DND-41 (cell line): ENCODE results near the gene VKORC1L1.

Experiments
- ATAC-seq: fragments of 200-7000 bp; cut with Tn5 transposase; 3 replicates; pipeline ENCODE4 v1.9.1; 2021; ENCODE audit warnings: low read depth; ENCODE audit not compliant: insufficient read depth
- DNase-seq: peaks from one replicate; pipeline ENCODE4 v3.0.0-alpha.2; 2020
- H2AFZ ChIP-seq: 2 replicates; pipeline ENCODE4 v1.6.0; 2012; ENCODE audit warnings: low read depth, low read length
- H3K27ac ChIP-seq: 2 replicates; pipeline ENCODE4 v1.5.1; 2012; ENCODE audit warnings: low read length, inconsistent platforms
- H3K27me3 ChIP-seq: fragments of 200-600 bp; sonication (generic); 2 replicates; pipeline ENCODE4 v1.6.0; 2012; ENCODE audit warnings: low read length, mild to moderate bottlenecking, inconsistent platforms; ENCODE audit not compliant: insufficient read depth, poor library complexity
- H3K36me3 ChIP-seq: 2 replicates; pipeline ENCODE4 v1.5.1; 2012; ENCODE audit warnings: low read length, inconsistent platforms; ENCODE audit not compliant: insufficient read depth
- H3K4me1 ChIP-seq: 2 replicates; pipeline ENCODE4 v1.5.1; 2012; ENCODE audit warnings: mild to moderate bottlenecking, low read length; ENCODE audit not compliant: insufficient read depth
- H3K4me2 ChIP-seq: 2 replicates; pipeline ENCODE4 v1.6.0; 2012; ENCODE audit warnings: mild to moderate bottlenecking, moderate library complexity, low read length, inconsistent platforms; ENCODE audit not compliant: insufficient read depth
- H3K4me3 ChIP-seq, 2 experiments: fragments of 200-600 bp in 1 of 2; shearing (Covaris generic) in 1 of 2; 2 replicates each; pipeline ENCODE4 v1.5.1; 2012 to 2016; ENCODE audit warnings: inconsistent platforms in 2 of 2, low read length in 2 of 2, mild to moderate bottlenecking in 2 of 2, low read depth in 1 of 2, moderate library complexity in 1 of 2
- H3K79me2 ChIP-seq: 2 replicates; pipeline ENCODE4 v1.6.0; 2012; ENCODE audit warnings: low read length, inconsistent platforms; ENCODE audit not compliant: insufficient read depth
- H3K9ac ChIP-seq: 2 replicates; pipeline ENCODE4 v1.6.0; 2012; ENCODE audit warnings: low read depth, mild to moderate bottlenecking, inconsistent platforms, low read length, moderate library complexity
- H3K9me3 ChIP-seq: 2 replicates; pipeline ENCODE4 v1.5.1; 2012; ENCODE audit warnings: low read length, moderate library complexity, mild to moderate bottlenecking, inconsistent platforms; ENCODE audit not compliant: insufficient read depth, severe bottlenecking
- H4K20me1 ChIP-seq: 2 replicates; pipeline ENCODE4 v1.6.0; 2012; ENCODE audit warnings: low read length; ENCODE audit not compliant: insufficient read depth
- EZH2 ChIP-seq: IDR thresholded peaks from 3 replicates; pipeline ENCODE4 v1.6.1; 2012; ENCODE audit warnings: borderline replicate concordance, low read depth, mild to moderate bottlenecking, moderate library complexity, low read length, inconsistent platforms; ENCODE audit not compliant: severe bottlenecking
- TF ChIP-seq, protein P1 (sequence below): IDR thresholded peaks from 2 replicates; pipeline ENCODE4 v1.5.1; 2012; ENCODE audit warnings: borderline replicate concordance, low read length, moderate library complexity, mild to moderate bottlenecking; ENCODE audit not compliant: poor library complexity, severe bottlenecking; ENCODE audit errors: extremely low read depth

The VKORC1L1 gene

DNA sequence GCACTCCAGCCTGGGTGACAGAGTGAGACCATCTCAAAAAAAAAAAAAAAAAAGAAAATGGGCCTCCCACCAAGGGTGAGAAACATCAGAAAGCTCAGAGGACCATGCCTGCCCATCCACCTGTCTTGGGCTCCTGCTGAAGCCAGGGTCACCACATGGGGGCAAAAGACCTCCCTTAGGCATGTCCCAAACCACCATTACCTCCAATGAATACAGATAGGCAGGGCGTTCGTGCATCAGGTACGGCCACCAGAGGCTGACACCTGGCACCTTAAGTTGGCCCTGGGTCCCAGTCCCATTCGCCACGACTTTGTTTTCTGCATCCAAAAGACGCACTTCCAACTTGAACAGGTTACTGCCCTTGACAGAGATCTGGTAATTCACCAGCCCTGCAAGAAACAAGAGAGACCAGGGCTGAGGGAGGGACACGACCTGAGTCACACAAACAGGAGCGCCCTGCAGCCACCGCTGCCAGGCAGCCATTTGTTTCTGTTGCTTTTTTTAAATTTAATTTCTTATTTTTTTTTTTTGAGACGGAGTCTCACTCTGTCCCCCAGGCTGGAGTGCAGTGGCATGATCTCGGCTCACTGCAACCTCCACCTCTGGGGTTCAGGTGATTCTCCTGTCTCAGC lies 103.1 kb downstream of the VKORC1L1 start:
- TF ChIP-seq, protein P1, sequence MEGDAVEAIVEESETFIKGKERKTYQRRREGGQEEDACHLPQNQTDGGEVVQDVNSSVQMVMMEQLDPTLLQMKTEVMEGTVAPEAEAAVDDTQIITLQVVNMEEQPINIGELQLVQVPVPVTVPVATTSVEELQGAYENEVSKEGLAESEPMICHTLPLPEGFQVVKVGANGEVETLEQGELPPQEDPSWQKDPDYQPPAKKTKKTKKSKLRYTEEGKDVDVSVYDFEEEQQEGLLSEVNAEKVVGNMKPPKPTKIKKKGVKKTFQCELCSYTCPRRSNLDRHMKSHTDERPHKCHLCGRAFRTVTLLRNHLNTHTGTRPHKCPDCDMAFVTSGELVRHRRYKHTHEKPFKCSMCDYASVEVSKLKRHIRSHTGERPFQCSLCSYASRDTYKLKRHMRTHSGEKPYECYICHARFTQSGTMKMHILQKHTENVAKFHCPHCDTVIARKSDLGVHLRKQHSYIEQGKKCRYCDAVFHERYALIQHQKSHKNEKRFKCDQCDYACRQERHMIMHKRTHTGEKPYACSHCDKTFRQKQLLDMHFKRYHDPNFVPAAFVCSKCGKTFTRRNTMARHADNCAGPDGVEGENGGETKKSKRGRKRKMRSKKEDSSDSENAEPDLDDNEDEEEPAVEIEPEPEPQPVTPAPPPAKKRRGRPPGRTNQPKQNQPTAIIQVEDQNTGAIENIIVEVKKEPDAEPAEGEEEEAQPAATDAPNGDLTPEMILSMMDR, result peak; percentile 14
- no peak for TF ChIP-seq EZH2
- Histone ChIP-seq H3K4me3 (no peak overlapping the region), H3K9me3 (no peaks in the 10 kb centered on the region), H3K36me3 (peaks cover 86% of the 10 kb centered on the region), H3K79me2 (peaks cover 43% of the 10 kb centered on the region), H3K27ac (no peak overlapping the region), H2AFZ (no peak overlapping the region), H3K4me1 (peaks cover 19% of the 10 kb centered on the region), H3K27me3 (no peaks in the 10 kb centered on the region), H3K4me2 (no peak overlapping the region), H3K9ac (no peak overlapping the region), H4K20me1 (peaks cover 36% of the 10 kb centered on the region)
- DNase-seq (no peak), ATAC-seq (no peak)

DNA sequence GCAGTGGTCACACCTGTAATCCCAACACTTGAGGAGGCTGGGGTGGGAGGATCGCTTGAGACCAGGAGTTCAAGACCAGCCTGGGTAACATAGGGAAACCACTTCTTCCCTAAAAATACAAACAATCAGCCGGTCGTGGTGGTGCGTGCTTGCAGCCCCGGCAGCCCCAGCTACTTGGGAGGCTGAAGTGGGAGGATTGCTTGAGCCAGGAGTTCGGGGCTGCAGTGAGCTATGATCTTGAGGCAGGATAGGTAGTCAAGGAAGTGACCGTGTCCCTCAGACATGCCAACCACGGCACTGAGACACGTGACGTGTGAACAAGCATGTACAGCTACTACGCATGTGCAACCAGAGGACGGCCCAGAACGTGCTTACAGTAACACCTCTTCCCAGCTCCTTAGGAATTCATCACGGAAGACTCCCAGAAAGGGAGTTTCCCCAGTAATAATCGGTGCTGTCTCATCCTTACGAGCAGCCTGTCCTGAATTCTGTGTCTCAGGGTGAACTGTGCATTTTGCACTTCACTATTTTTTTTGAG lies 103.9 kb downstream of the VKORC1L1 start:
- Histone ChIP-seq H4K20me1 (peaks cover 39% of the 10 kb centered on the region), H2AFZ (no peak overlapping the region), H3K4me2 (no peak overlapping the region), H3K4me1 (peaks cover 20% of the 10 kb centered on the region), H3K9me3 (no peaks in the 10 kb centered on the region), H3K27me3 (no peaks in the 10 kb centered on the region), H3K36me3 (peaks cover 79% of the 10 kb centered on the region), H3K4me3 (no peak overlapping the region), H3K9ac (no peak overlapping the region), H3K79me2 (peaks cover 51% of the 10 kb centered on the region), H3K27ac (no peak overlapping the region)
- DNase-seq (no peak), ATAC-seq (no peak)
- TF ChIP-seq, protein P1, result no peak
- no peak for TF ChIP-seq EZH2

DNA sequence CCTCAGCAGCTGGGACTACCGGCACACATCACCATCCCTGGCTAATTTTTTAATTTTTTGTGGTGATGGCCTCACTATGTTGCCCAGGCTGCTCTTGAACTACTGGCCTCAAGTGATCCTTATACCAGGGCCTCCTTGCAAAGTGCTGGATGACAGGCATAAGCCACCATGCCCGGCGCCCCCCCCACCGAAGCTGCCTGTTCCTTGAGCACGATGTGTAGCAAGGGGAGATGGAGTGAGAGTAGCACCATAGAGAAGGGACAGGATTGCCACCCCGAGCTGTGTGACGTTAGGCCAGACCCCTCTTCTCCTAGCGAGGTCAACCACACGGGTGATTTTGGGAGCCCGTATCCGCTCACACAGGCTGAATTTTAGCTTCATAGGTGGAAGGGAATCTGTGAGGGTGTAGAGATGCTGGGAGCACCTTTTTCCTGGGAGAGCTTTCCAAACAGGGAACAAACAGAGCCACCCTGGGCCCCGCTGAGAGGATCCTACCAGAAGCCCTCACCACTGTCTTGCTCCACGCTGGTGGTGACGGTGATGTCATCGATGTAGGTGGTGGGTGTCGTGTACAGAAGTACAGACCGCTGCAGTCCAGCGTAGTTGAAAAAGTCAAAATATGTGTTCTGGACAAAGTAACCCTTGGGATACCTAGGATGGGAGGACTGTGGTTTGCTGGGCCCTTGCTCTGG lies 106.2 kb downstream of the VKORC1L1 start:
- Histone ChIP-seq H3K4me1 (peaks cover 31% of the 10 kb centered on the region), H3K79me2 (peaks cover 52% of the 10 kb centered on the region), H2AFZ (no peak overlapping the region), H3K27me3 (no peaks in the 10 kb centered on the region), H3K9me3 (no peaks in the 10 kb centered on the region), H3K4me3 (no peak overlapping the region), H4K20me1 (peaks cover 37% of the 10 kb centered on the region), H3K27ac (no peak overlapping the region), H3K36me3 (peaks cover 57% of the 10 kb centered on the region), H3K9ac (no peak overlapping the region), H3K4me2 (peak overlapping the region; percentile 92; the same call in 1 of the 2 replicates)
- DNase-seq (no peak), ATAC-seq (no peak)
- TF ChIP-seq, protein P1, result no peak
- TF ChIP-seq EZH2, result no peak
